ENCODE results near the gene IFRD2.
A peak's percentile ranks its signal among the peaks of the same experiment; 100 is the strongest.

The IFRD2 gene

DNA sequence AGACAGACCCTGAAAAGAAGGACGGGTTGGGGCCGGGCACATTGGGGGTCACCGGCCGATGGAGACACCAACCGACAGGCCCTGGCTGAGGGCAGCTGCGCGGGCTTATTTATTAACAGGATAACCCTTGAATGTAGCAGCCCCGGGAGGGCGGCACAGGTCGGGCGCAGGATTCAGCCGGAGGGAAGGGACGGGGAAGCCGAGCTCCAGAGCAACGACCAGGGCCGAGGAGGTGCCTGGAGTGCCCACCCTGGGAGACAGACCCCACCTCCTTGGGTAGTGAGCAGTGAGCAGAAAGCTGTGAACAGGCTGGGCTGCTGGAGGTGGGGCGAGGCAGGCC lies 15.5 kb downstream of the IFRD2 start:
- Histone ChIP-seq H3K4me3 (ENCODE audit: control insufficient read depth in 1 of 7, extremely low read depth in 1 of 7, insufficient read depth in 4 of 7, low read depth in 2 of 7, low read length in 6 of 7) (no peak overlapping the region), H3K4me1 (ENCODE audit: control extremely low read depth in 1 of 4, control insufficient read depth in 4 of 4, insufficient read depth in 4 of 4, low read length in 3 of 4) (peaks cover 0 to 33% (median 25%) of the 10 kb centered on the region in 4 experiments), H3K36me3 (ENCODE audit: control insufficient read depth in 4 of 4, insufficient read depth in 4 of 4, low read length in 3 of 4) (no peaks in the 10 kb centered on the region), H3K27ac (ENCODE audit: insufficient read depth in 1 of 2, low read depth in 1 of 2, low read length in 2 of 2, poor library complexity in 1 of 2, severe bottlenecking in 2 of 2) (no peak overlapping the region), H3K9me3 (ENCODE audit: control extremely low read depth in 1 of 5, control insufficient read depth in 4 of 5, insufficient read depth in 2 of 5, low read depth in 1 of 5, low read length in 4 of 5) (no peaks in the 10 kb centered on the region), H3K27me3 (replicated peaks in 2 of 5; ENCODE audit: control insufficient read depth in 4 of 5, insufficient read depth in 5 of 5, low read length in 4 of 5) (peaks cover 0 to 57% (median 23%) of the 10 kb centered on the region in 5 experiments)
- 79% methylated on average over 14 of the region's 17 CpGs for WGBS (ENCODE audit: insufficient coverage)
- POLR2A ChIA-PET, result no interaction called here
- no peak for DNase-seq
- CTCF ChIA-PET, result interaction anchor here (0.9 to 72.5 kb wide), 5 partner anchors 15 to 86 kb away, joined by 3 to 1875 read pairs (median 4); partner anchors contain the start of genes GNAI2, IFRD2 and SLC38A3

DNA sequence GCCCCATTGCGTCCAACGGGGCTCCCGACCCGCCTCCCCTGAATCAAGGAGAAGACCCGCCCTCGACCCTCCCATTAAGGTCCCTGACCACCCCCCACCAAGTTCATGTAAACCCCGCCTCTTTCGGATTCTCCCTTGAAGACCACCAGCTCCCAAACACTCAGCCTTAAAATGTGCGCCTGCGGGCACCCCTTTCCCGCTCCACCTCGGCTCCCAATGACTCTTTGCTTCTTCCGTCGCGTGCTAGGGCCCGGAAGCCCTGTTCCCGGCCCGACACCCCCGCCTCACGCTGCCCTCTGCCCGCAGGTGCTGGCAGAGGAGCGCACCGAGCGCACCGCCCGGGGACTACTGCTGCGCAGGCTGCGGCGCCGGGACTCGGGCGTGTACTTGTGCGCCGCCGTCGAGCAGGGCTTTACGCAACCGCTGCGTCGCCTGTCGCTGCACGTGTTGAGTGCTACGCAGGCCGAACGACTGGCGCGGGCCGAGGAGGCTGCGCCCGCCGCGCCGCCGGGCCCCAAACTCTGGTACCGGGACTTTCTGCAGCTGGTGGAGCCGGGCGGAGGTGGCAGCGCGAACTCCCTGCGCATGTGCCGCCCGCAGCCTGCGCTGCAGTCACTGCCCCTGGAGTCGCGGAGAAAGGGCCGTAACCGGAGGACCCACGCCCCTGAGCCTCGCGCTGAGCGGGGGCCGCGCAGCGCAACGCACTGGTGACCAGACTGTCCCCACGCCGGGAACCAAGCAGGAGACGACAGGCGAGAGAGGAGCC lies 16.1 kb downstream of the IFRD2 start:
- Histone ChIP-seq H3K9me3 (ENCODE audit: control extremely low read depth in 1 of 5, control insufficient read depth in 4 of 5, insufficient read depth in 2 of 5, low read depth in 1 of 5, low read length in 4 of 5) (no peaks in the 10 kb centered on the region), H3K27ac (ENCODE audit: insufficient read depth in 1 of 2, low read depth in 1 of 2, low read length in 2 of 2, poor library complexity in 1 of 2, severe bottlenecking in 2 of 2) (no peak overlapping the region), H3K36me3 (ENCODE audit: control insufficient read depth in 4 of 4, insufficient read depth in 4 of 4, low read length in 3 of 4) (no peaks in the 10 kb centered on the region), H3K27me3 (replicated peaks in 2 of 5; ENCODE audit: control insufficient read depth in 4 of 5, insufficient read depth in 5 of 5, low read length in 4 of 5) (peaks cover 0 to 57% (median 23%) of the 10 kb centered on the region in 5 experiments), H3K4me1 (ENCODE audit: control extremely low read depth in 1 of 4, control insufficient read depth in 4 of 4, insufficient read depth in 4 of 4, low read length in 3 of 4) (peaks cover 0 to 33% (median 25%) of the 10 kb centered on the region in 4 experiments), H3K4me3 (ENCODE audit: control insufficient read depth in 1 of 7, extremely low read depth in 1 of 7, insufficient read depth in 4 of 7, low read depth in 2 of 7, low read length in 6 of 7) (peak overlapping the region in 2 of 7 experiments; percentile 33 to 36)
- POLR2A ChIA-PET, result no interaction called here
- peak; percentile 55 to 77 (median 74) for DNase-seq
- CTCF ChIA-PET, result interaction anchor here (1.2 to 72.5 kb wide), 7 partner anchors 13 to 153 kb away, joined by 3 to 1875 read pairs (median 6); partner anchors contain the start of genes GNAI2 and SLC38A3
- WGBS (ENCODE audit: insufficient coverage), result 15% methylated on average over 55 of the region's 79 CpGs

- Histone ChIP-seq H3K9me3 (ENCODE audit: control extremely low read depth in 1 of 5, control insufficient read depth in 4 of 5, insufficient read depth in 2 of 5, low read depth in 1 of 5, low read length in 4 of 5) (no peaks in the 10 kb centered on the region), H3K4me1 (ENCODE audit: control extremely low read depth in 1 of 4, control insufficient read depth in 4 of 4, insufficient read depth in 4 of 4, low read length in 3 of 4) (peaks cover 0 to 33% (median 25%) of the 10 kb centered on the region in 4 experiments), H3K36me3 (ENCODE audit: control insufficient read depth in 4 of 4, insufficient read depth in 4 of 4, low read length in 3 of 4) (no peaks in the 10 kb centered on the region), H3K27me3 (replicated peaks in 2 of 5; ENCODE audit: control insufficient read depth in 4 of 5, insufficient read depth in 5 of 5, low read length in 4 of 5) (peaks cover 0 to 57% (median 23%) of the 10 kb centered on the region in 5 experiments), H3K27ac (ENCODE audit: insufficient read depth in 1 of 2, low read depth in 1 of 2, low read length in 2 of 2, poor library complexity in 1 of 2, severe bottlenecking in 2 of 2) (no peak overlapping the region), H3K4me3 (ENCODE audit: control insufficient read depth in 1 of 7, extremely low read depth in 1 of 7, insufficient read depth in 4 of 7, low read depth in 2 of 7, low read length in 6 of 7) (peak overlapping the region in 4 of 7 experiments; percentile 25 to 63 (median 54))
- ChIA-PET POLR2A (no interaction called here), CTCF (interaction anchor here (0.6 to 72.5 kb wide), 16 partner anchors 9 to 152 kb away, joined by 3 to 1875 read pairs (median 4); partner anchors contain the start of genes GNAI2, IFRD2, SLC38A3 and TUSC2)
- 6% methylated on average over 51 of the region's 65 CpGs for WGBS (ENCODE audit: insufficient coverage)
- no peak for DNase-seq
Measured at GRCh38 chr3:50275141-50275995, 16.9 kb downstream of the IFRD2 start.

DNA sequence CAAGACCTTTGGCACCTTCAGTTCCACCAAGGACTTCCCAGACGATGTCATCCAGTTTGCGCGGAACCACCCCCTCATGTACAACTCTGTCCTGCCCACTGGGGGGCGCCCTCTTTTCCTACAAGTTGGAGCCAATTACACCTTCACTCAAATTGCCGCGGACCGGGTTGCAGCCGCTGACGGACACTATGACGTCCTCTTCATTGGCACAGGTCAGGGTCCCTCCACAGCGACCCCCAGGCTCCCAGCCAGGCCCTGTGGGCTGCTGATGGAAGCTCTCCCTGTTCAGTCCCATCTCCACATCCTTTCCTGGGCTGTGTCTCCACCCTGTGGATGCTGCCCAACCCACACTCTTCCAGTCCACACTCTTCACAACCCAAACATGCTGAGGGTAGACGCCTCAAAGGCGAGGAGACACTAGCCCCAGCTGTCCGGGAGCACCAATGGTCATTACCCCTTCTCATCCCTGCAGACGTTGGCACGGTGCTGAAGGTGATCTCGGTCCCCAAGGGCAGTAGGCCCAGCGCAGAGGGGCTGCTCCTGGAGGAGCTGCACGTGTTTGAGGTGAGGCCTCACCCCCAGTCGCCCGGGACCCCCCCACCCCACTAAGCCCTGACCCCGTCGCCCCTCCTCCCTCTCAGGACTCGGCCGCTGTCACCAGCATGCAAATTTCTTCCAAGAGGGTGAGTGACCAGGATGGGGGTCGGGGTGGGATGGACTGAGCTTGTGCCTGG lies 17.7 kb downstream of the IFRD2 start:
- no peak overlapping the region for H3K27ac ChIP-seq (ENCODE audit: insufficient read depth in 1 of 2, low read depth in 1 of 2, low read length in 2 of 2, poor library complexity in 1 of 2, severe bottlenecking in 2 of 2)
- no peaks in the 10 kb centered on the region for H3K9me3 ChIP-seq (ENCODE audit: control extremely low read depth in 1 of 5, control insufficient read depth in 4 of 5, insufficient read depth in 2 of 5, low read depth in 1 of 5, low read length in 4 of 5)
- H3K27me3 ChIP-seq (replicated peaks in 2 of 5; ENCODE audit: control insufficient read depth in 4 of 5, insufficient read depth in 5 of 5, low read length in 4 of 5), result peaks cover 0 to 57% (median 23%) of the 10 kb centered on the region in 5 experiments
- H3K4me1 ChIP-seq (ENCODE audit: control extremely low read depth in 1 of 4, control insufficient read depth in 4 of 4, insufficient read depth in 4 of 4, low read length in 3 of 4), result peaks cover 0 to 33% (median 25%) of the 10 kb centered on the region in 4 experiments
- peak; percentile 79 to 85 (median 83) for DNase-seq
- POLR2A ChIA-PET, result no interaction called here
- no peaks in the 10 kb centered on the region for H3K36me3 ChIP-seq (ENCODE audit: control insufficient read depth in 4 of 4, insufficient read depth in 4 of 4, low read length in 3 of 4)
- CTCF ChIA-PET, result interaction anchor here (0.6 to 72.5 kb wide), 17 partner anchors 10 to 151 kb away, joined by 3 to 1875 read pairs (median 4); partner anchors contain the start of genes GNAI2, IFRD2, SLC38A3 and TUSC2
- WGBS (ENCODE audit: insufficient coverage), result under 1% methylated on average over 13 of the region's 26 CpGs
- peak overlapping the region in 2 of 7 experiments; percentile 50 to 57 for H3K4me3 ChIP-seq (ENCODE audit: control insufficient read depth in 1 of 7, extremely low read depth in 1 of 7, insufficient read depth in 4 of 7, low read depth in 2 of 7, low read length in 6 of 7)

DNA sequence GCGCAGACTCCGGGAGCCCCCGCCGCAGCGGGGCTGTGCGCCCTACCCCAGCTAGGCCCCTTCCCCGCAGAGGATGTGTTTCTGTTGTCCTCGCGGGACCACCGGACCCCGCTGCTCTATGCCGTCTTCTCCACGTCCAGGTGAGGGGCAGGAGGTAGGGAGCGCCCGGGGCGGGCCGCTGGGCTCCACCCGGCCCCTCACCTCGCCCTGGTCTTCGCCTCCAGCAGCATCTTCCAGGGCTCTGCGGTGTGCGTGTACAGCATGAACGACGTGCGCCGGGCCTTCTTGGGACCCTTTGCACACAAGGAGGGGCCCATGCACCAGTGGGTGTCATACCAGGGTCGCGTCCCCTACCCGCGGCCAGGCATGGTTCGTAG lies 18.6 kb downstream of the IFRD2 start:
- H3K27me3 ChIP-seq (replicated peaks in 2 of 5; ENCODE audit: control insufficient read depth in 4 of 5, insufficient read depth in 5 of 5, low read length in 4 of 5), result peaks cover 0 to 62% (median 23%) of the 10 kb centered on the region in 5 experiments
- no peaks in the 10 kb centered on the region for H3K36me3 ChIP-seq (ENCODE audit: control insufficient read depth in 4 of 4, insufficient read depth in 4 of 4, low read length in 3 of 4)
- no peak for DNase-seq
- ChIA-PET CTCF (interaction anchor here (0.8 to 72.5 kb wide), 5 partner anchors 15 to 81 kb away, joined by 3 to 1875 read pairs (median 8); partner anchors contain the start of genes GNAI2, SLC38A3 and TUSC2), POLR2A (no interaction called here)
- H3K9me3 ChIP-seq (ENCODE audit: control extremely low read depth in 1 of 5, control insufficient read depth in 4 of 5, insufficient read depth in 2 of 5, low read depth in 1 of 5, low read length in 4 of 5), result no peaks in the 10 kb centered on the region
- WGBS (ENCODE audit: insufficient coverage), result 25% methylated on average over 23 of the region's 31 CpGs
- no peak overlapping the region for H3K27ac ChIP-seq (ENCODE audit: insufficient read depth in 1 of 2, low read depth in 1 of 2, low read length in 2 of 2, poor library complexity in 1 of 2, severe bottlenecking in 2 of 2)
- H3K4me3 ChIP-seq (ENCODE audit: control insufficient read depth in 1 of 7, extremely low read depth in 1 of 7, insufficient read depth in 4 of 7, low read depth in 2 of 7, low read length in 6 of 7), result peak overlapping the region in 1 of 7 experiments; percentile 49
- peaks cover 0 to 33% (median 25%) of the 10 kb centered on the region in 4 experiments for H3K4me1 ChIP-seq (ENCODE audit: control extremely low read depth in 1 of 4, control insufficient read depth in 4 of 4, insufficient read depth in 4 of 4, low read length in 3 of 4)

GRCh38 chr3:50272911-50273688 lies 19.1 kb downstream of the IFRD2 start:
- DNase-seq, result peak; percentile 65 to 82 (median 80)
- CTCF ChIA-PET, result interaction anchor here (0.8 to 72.5 kb wide), 7 partner anchors 16 to 81 kb away, joined by 3 to 1875 read pairs (median 4); partner anchors contain the start of genes GNAI2, IFRD2, SLC38A3 and TUSC2
- WGBS (ENCODE audit: insufficient coverage), result under 1% methylated on average over 44 of the region's 61 CpGs
- Histone ChIP-seq H3K27ac (ENCODE audit: insufficient read depth in 1 of 2, low read depth in 1 of 2, low read length in 2 of 2, poor library complexity in 1 of 2, severe bottlenecking in 2 of 2) (no peak overlapping the region), H3K4me1 (ENCODE audit: control extremely low read depth in 1 of 4, control insufficient read depth in 4 of 4, insufficient read depth in 4 of 4, low read length in 3 of 4) (peaks cover 0 to 33% (median 25%) of the 10 kb centered on the region in 4 experiments), H3K36me3 (ENCODE audit: control insufficient read depth in 4 of 4, insufficient read depth in 4 of 4, low read length in 3 of 4) (no peaks in the 10 kb centered on the region), H3K4me3 (ENCODE audit: control insufficient read depth in 1 of 7, extremely low read depth in 1 of 7, insufficient read depth in 4 of 7, low read depth in 2 of 7, low read length in 6 of 7) (peak overlapping the region in 5 of 7 experiments; percentile 35 to 73 (median 44)), H3K9me3 (ENCODE audit: control extremely low read depth in 1 of 5, control insufficient read depth in 4 of 5, insufficient read depth in 2 of 5, low read depth in 1 of 5, low read length in 4 of 5) (no peaks in the 10 kb centered on the region), H3K27me3 (replicated peaks in 2 of 5; ENCODE audit: control insufficient read depth in 4 of 5, insufficient read depth in 5 of 5, low read length in 4 of 5) (peaks cover 0 to 63% (median 22%) of the 10 kb centered on the region in 5 experiments)
- POLR2A ChIA-PET, result no interaction called here

Data from common myeloid progenitor, CD34-positive (primary cell).